ENCODE results near the gene LDB2.

LDB2 gene

DNA sequence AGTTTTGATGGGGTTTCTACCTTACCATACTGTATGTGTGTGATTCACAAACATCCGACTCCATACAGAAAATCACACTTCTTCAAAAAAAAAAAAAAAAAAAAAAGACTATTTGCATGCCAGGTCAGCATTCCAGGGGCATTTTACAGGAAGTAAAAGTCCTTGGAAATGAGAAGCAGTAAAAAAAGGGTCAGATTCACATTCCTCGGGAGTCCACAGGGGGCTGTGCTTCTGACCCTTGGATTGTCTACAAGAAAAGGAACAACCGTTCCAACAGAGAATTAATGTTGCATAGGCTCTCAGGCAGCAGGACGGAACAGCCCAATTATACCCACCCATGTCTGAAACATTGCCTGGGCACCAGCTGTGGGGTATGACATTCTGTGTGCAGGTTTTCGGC lies 290.3 kb downstream of the LDB2 start:
- no peak overlapping the region for H3K27ac ChIP-seq
- no peak for DNase-seq (ENCODE audit: low spot score)
- TF ChIP-seq, protein P1, sequence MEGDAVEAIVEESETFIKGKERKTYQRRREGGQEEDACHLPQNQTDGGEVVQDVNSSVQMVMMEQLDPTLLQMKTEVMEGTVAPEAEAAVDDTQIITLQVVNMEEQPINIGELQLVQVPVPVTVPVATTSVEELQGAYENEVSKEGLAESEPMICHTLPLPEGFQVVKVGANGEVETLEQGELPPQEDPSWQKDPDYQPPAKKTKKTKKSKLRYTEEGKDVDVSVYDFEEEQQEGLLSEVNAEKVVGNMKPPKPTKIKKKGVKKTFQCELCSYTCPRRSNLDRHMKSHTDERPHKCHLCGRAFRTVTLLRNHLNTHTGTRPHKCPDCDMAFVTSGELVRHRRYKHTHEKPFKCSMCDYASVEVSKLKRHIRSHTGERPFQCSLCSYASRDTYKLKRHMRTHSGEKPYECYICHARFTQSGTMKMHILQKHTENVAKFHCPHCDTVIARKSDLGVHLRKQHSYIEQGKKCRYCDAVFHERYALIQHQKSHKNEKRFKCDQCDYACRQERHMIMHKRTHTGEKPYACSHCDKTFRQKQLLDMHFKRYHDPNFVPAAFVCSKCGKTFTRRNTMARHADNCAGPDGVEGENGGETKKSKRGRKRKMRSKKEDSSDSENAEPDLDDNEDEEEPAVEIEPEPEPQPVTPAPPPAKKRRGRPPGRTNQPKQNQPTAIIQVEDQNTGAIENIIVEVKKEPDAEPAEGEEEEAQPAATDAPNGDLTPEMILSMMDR (conservative IDR thresholded peaks at IDR 0.05; ENCODE audit: low read depth) = no peak
- ChIA-PET CTCF (no interaction called here), POLR2A (ENCODE audit: low non-redundant PET) (no interaction called here)

DNA sequence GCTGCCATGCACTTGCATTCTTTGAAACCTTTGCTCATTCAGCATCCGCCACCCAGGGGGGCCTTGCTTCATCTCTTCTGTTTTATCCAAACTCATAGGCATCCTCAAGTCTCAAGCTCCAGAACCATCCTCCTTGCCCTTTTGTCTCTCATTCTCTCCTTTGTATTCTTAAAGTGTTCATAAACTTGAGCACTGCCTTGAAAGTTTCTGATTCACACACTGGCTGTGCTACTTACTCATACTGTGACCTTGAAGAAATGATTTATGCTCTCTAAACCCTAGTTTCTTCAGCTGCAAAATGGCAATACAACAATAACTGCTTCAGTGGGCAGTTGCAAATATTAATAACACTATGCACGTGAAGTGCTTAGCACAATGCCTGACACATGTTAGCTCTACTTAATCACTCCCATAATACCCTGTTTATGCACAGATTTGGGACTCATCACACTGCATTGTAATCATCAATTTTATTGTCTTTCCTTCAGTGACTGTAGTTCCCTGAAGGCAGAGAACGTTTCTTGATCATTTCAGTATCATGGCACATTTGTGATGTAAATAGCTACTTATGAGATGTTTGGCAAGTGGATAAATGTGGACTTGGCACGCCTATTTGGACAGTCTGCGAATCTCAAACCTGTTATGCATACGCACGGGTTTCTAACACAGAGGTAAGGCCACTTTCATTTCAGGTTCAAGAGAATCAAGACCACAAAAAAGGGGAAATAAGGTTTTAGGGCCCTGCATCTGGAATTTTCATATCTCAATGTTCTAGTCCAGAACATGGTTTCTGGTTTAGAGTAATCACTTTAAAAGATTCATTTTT lies 291.0 kb downstream of the LDB2 start:
- CTCF ChIA-PET = no interaction called here
- POLR2A ChIA-PET (ENCODE audit: low non-redundant PET) = no interaction called here
- H3K27ac ChIP-seq = no peak overlapping the region
- TF ChIP-seq, protein P1 (conservative IDR thresholded peaks at IDR 0.05; ENCODE audit: low read depth) = no peak
- DNase-seq (ENCODE audit: low spot score) = no peak

DNA sequence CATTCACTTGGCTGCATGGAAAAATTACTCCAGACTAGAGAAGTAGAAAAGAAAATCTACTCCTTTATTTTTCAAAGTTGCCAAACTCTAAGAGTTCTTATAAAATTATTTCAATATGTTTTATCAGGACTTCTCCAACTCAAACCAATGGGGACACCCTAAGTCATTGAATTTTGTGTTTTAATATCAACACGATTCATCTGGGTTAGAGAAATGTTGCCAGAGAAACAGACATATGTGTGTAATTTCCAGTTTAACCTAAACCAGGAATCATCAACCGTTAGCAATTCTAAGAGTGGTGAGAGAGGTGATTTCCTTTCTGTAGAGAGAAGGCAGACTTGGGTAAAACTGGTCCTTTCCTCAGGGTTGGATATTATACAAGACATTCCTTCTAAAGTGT lies 291.8 kb downstream of the LDB2 start:
- TF ChIP-seq, protein P1 (conservative IDR thresholded peaks at IDR 0.05; ENCODE audit: low read depth) = no peak
- no peak for DNase-seq (ENCODE audit: low spot score)
- ChIA-PET POLR2A (ENCODE audit: low non-redundant PET) (no interaction called here), CTCF (no interaction called here)
- no peak overlapping the region for H3K27ac ChIP-seq

DNA sequence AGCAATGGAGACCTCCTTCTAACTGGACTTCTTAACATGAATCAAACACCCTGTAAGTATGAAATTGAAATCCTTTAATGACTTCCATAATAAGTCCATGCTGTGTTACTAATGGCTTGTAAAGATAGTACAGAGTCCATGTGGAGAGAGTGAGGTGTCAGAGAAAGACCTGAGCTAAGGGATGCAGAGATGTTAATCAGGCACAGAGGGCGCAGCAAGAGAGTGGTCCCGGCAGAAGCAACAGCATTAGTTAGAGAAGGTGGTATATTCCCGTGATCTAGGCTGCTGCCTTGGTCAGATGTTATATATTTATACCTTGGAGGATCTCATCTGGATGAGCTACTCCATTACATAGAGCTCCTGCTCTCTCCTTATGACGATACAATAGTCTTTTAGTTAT lies 295.3 kb downstream of the LDB2 start:
- TF ChIP-seq, protein P1 (conservative IDR thresholded peaks at IDR 0.05; ENCODE audit: low read depth) = no peak
- DNase-seq (ENCODE audit: low spot score) = no peak
- no peak overlapping the region for H3K27ac ChIP-seq
- POLR2A ChIA-PET (ENCODE audit: low non-redundant PET) = no interaction called here
- CTCF ChIA-PET = no interaction called here

DNA sequence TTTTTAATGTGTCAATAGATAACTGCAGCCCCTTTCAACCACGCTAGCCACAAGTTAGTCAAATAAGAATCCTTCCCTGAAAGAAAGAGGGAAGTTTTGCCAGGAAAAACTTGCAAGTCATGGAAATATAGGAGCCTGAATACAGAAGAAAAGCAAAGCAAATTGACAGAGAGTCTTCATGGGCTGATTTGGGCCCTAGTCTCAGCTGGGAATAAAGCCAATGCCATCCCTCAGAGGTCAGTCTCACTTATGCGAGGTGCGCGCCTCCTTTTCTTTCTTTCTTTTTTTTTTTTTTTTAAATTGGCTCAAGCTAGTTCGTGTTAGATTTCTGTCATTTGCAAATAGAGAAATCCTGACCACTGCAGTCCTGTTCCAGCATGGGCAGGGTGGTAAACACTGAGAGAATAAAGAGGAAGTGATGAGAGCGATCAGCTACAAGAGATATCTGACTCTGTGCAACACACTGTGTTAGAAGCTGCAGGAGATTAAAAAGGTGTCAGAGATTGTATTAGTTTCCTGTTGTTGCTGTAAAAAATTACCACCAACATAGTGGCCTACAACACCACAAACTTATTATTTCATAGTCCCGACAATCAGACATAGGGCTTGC lies 299.7 kb downstream of the LDB2 start:
- CTCF ChIA-PET = interaction anchor here (0.6 kb wide), 1 partner anchor 590 kb away, joined by 3 read pairs; no protein-coding TSS in a partner anchor
- POLR2A ChIA-PET (ENCODE audit: low non-redundant PET) = interaction anchor here (0.7 kb wide), 1 partner anchor 145 kb away, joined by 3 read pairs; no protein-coding TSS in a partner anchor
- no peak overlapping the region for H3K27ac ChIP-seq
- no peak for DNase-seq (ENCODE audit: low spot score)
- TF ChIP-seq, protein P1 (conservative IDR thresholded peaks at IDR 0.05; ENCODE audit: low read depth) = no peak

DNA sequence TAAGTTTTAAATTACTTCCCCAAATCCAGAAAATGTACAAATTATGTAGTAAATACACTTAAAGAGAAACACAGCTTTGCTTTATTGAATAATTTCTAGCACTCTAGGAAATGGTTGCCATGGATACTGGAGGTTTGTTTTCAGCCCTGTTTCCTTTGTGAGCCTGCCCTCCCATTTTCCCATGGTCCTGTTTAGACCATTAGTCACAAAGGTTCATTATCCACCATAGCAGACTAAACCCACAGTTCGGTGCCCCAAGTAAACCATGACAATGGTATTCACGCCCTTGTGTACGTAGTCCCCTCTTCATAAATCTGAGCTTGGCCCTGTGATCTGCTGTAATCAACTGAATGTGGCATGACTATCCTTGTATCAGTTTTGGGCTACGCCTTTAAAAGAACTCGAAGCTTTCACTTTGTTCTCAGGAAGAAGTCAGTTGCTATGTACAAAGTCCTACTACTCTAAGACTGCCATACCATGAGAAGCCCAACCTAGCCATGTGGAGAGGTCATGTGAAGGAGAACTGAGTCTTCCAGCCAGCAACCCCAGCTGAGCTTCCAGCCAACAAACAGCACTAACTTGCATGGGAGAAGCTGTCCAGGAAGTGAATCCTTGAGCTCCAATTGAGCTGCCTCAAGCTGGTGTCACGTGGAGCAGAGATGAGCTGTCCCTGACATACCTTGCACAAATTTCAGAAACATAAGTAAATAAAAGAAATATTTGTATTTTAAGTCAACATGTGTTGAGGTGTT lies 300.4 kb downstream of the LDB2 start:
- no peak overlapping the region for H3K27ac ChIP-seq
- POLR2A ChIA-PET (ENCODE audit: low non-redundant PET) = interaction anchor here (0.7 kb wide), 1 partner anchor 145 kb away, joined by 3 read pairs; no protein-coding TSS in a partner anchor
- CTCF ChIA-PET = interaction anchor here (0.6 kb wide), 1 partner anchor 591 kb away, joined by 3 read pairs; no protein-coding TSS in a partner anchor
- TF ChIP-seq, protein P1 (conservative IDR thresholded peaks at IDR 0.05; ENCODE audit: low read depth) = no peak
- no peak for DNase-seq (ENCODE audit: low spot score)
